Heart right ventricle (tissue), 16 donors: ENCODE data around the gene BTAF1. TPM values are rescaled to one million over a fixed set of nuclear protein-coding genes. Genes with fewer than 3 reads are reported as not detected.

ENCODE experiments used
- ATAC-seq, 8 donors: fragments of 200-7000 bp; cut with Tn5 transposase; one replicate each; pipeline ENCODE4 v1.9.1; 2020; ENCODE audit warnings: mild to moderate bottlenecking in 8 of 8, moderate library complexity in 8 of 8, moderate number of reproducible peaks in 1 of 8
- DNase-seq, 2 donors: peaks; one replicate each; pipeline ENCODE4 v3.0.0-alpha.2; 2020
- H3K27ac ChIP-seq, 10 donors: fragments of 200-600 bp; sonication (generic) in 2 of 10; one replicate each; pipeline versions ENCODE4 v1.5.0 to v1.8.0; 2020 to 2022; ENCODE audit warnings: mild to moderate bottlenecking in 3 of 10
- H3K27me3 ChIP-seq, 7 donors: fragments of 200-600 bp; one replicate each; pipeline ENCODE4 v1.8.0; 2021 to 2022; ENCODE audit warnings: mild to moderate bottlenecking in 2 of 7
- H3K36me3 ChIP-seq, 9 donors: fragments of 200-600 bp; sonication (generic) in 1 of 9; one replicate each; pipeline versions ENCODE4 v1.5.0 to v1.8.0; 2020 to 2022; ENCODE audit warnings: mild to moderate bottlenecking in 2 of 9
- H3K4me1 ChIP-seq, 9 donors: fragments of 200-600 bp; sonication (generic) in 1 of 9; one replicate each; pipeline versions ENCODE4 v1.5.0 to v1.8.0; 2020 to 2022; ENCODE audit warnings: mild to moderate bottlenecking in 4 of 9
- H3K4me3 ChIP-seq, 10 donors: fragments of 200-600 bp; sonication (generic) in 2 of 10; one replicate each; pipeline versions ENCODE4 v1.5.0 to v1.8.0; 2020 to 2022; ENCODE audit warnings: mild to moderate bottlenecking in 7 of 10, moderate library complexity in 2 of 10
- H3K9me3 ChIP-seq, 11 donors: fragments of 200-600 bp in 10 of 11; sonication (generic) in 2 of 11; one replicate each; pipeline versions ENCODE4 v1.5.0 to v1.8.0; 2013 to 2022; ENCODE audit warnings: mild to moderate bottlenecking in 2 of 11, control low read depth in 1 of 11, moderate library complexity in 1 of 11
- WGBS, 2 donors: extraction: QIAGEN DNeasy Blood & Tissue Kit; methylation state at CpG; one replicate each; pipeline ENCODE4 v1.1.7; 2013; ENCODE audit warnings: inconsistent platforms in 1 of 2; 5-methylcytosine and 5-hydroxymethylcytosine counted together
- intact Hi-C, 10 donors: fragments of 100-400 bp; cut with DNase I; formaldehyde crosslinking; loops; one replicate each; pipeline versions ENCODE4 v1.11.1 to v1.14.2; 2022
- polyA plus RNA-seq, 2 donors: library from polyadenylated mRNA; stranded (reverse); fragments of 200-250 nt; gene quantifications; one replicate each; pipeline ENCODE4 v1.2.3, GENCODE V29; 2013
- total RNA-seq, 10 donors: library from RNA; stranded (reverse); fragmentation: NEBNext Ultra II Directional in 3 of 10; extraction: Animal tissue kit (Norgen Biotek cat#: 25700) in 3 of 10; gene quantifications; one replicate each; pipeline versions ENCODE4 v1.2.1 to v1.2.4, GENCODE V29; 2021 to 2023
- TF ChIP-seq, protein P1 (sequence below), 9 donors: fragments of 200-600 bp; sonication (generic) in 2 of 9; IDR thresholded peaks; one replicate each; pipeline versions ENCODE4 v1.5.0 to v1.8.0; 2021 to 2022; ENCODE audit warnings: antibody characterized with exemption in 9 of 9, mild to moderate bottlenecking in 5 of 9, moderate library complexity in 1 of 9
- donor health status: Arrhythmogenic right ventricular cardiomyopathy.
- donor health status: ischemic (EF 13 %, LVEDD 7.1; RV severe dilation, severe dysfunction).
- donor health status: healthy with polysubstance abuse.
- donor health status: DM: no; HTN: yes; CAD: no.
- donor health status: DM: no; HTN: no; CAD: no.
- donor health status: ischemic (EF 25% LVEDD 6.9; RV normal size, moderate dysfunction).
- donor health status: ischemic (EF 25% LVEDD 5.7; RV mildly dilated, moderate dysfunction).
- donor health status: healthy.
- donor health status: DM: yes; HTN: yes; CAD: no.
- donor health status: Ischemic cardiomyopathy.
- donor health status: ischemic (EF 35%, LVEDD 5.7; RV mildly dilated, moderate dysfunction).
- donor health status: nonischemic (EF 11% LVEDD 7.7; RV severe dilation, severe dysfunction).
- donor health status: DM: yes; HTN: yes; CAD: no.
- donor health status: PGD.
- donor health status: ischemic (EF 29% LVEDD 5.4; RV normal size, mild dysfunction).
- donor health status: nonischemic (EF 23%, LVEDD 6.1; RV moderate dilation, normal function).

BTAF1 gene
- total and polyA plus RNA-seq, 12 donors: 4.3 to 14.7 (median 12.2) TPM

GRCh38 chr10:91983416-91983815 lies 59.8 kb downstream of the BTAF1 start:
- Histone ChIP-seq H3K27me3 (no peaks in the 10 kb centered on the region), H3K4me3 (no peak overlapping the region), H3K4me1 (peaks cover 0 to 10% (median 0%) of the 10 kb centered on the region in 9 donors), H3K9me3 (no peaks in the 10 kb centered on the region), H3K27ac (peak overlapping the region in 3 of 10 donors; percentile 0 to 27 (median 11)), H3K36me3 (peaks cover 0 to 85% (median 20%) of the 10 kb centered on the region in 9 donors)
- ATAC-seq (peak; percentile 61 to 98 (median 88)), DNase-seq (peak in 1 of 2 donors; percentile 44)
- intact Hi-C loops: loop anchor here in 1 of 10 donors (1.0 kb wide), 1 partner anchor 14 kb away; no protein-coding TSS in a partner anchor
- TF ChIP-seq, protein P1, sequence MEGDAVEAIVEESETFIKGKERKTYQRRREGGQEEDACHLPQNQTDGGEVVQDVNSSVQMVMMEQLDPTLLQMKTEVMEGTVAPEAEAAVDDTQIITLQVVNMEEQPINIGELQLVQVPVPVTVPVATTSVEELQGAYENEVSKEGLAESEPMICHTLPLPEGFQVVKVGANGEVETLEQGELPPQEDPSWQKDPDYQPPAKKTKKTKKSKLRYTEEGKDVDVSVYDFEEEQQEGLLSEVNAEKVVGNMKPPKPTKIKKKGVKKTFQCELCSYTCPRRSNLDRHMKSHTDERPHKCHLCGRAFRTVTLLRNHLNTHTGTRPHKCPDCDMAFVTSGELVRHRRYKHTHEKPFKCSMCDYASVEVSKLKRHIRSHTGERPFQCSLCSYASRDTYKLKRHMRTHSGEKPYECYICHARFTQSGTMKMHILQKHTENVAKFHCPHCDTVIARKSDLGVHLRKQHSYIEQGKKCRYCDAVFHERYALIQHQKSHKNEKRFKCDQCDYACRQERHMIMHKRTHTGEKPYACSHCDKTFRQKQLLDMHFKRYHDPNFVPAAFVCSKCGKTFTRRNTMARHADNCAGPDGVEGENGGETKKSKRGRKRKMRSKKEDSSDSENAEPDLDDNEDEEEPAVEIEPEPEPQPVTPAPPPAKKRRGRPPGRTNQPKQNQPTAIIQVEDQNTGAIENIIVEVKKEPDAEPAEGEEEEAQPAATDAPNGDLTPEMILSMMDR (IDR thresholded peaks at IDR 0.05): no peak

DNA sequence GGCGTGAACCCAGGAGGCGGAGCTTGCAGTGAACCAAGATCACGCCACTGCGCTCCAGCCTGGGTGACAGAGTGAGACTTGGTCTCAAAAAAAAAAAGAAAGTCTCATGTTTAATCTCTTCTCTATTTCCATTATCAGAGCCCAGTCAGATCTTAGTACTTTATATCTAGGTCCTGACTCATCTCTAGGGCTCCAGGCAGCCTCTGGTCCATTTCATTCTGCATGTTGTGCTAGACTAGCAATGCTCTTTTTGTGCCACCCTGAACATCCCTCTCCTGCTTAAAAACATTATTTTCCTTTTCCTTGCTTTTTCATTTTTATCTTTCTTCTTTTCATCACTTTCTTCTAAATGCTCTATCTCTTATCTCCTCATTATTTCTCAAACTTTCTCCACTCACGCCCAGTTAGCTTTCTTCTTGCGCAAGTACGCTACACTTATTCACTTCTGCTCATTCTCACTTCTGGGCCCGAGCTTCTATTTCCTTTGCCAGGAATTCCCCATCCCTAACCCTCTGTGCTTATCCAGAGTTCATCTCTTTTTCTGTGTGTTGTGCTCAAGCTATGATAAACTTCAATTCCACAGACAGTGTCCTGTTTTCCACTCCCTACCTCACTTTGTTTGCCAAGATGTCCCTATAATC lies 63.9 kb downstream of the BTAF1 start:
- TF ChIP-seq, protein P1 (IDR thresholded peaks at IDR 0.05): no peak
- WGBS, 2 donors: 92% methylated on average over 8 of the region's 8 CpGs
- Histone ChIP-seq H3K4me3 (no peak overlapping the region), H3K36me3 (peaks cover 0 to 94% (median 17%) of the 10 kb centered on the region in 9 donors), H3K27ac (no peak overlapping the region), H3K4me1 (peaks cover 0 to 10% (median 0%) of the 10 kb centered on the region in 9 donors), H3K9me3 (no peaks in the 10 kb centered on the region), H3K27me3 (no peaks in the 10 kb centered on the region)
- no peak for DNase-seq
- no peak for ATAC-seq
- intact Hi-C loops: no loop called here

- WGBS, 2 donors: 93 to 96% methylated on average over 1 of the region's 1 CpG
- H3K9me3 ChIP-seq: no peaks in the 10 kb centered on the region
- H3K27ac ChIP-seq: no peak overlapping the region
- ATAC-seq: no peak
- H3K27me3 ChIP-seq: no peaks in the 10 kb centered on the region
- no peak for DNase-seq
- TF ChIP-seq, protein P1 (IDR thresholded peaks at IDR 0.05): no peak
- intact Hi-C loops: no loop called here
- H3K4me1 ChIP-seq: no peaks in the 10 kb centered on the region
- no peak overlapping the region for H3K4me3 ChIP-seq
- H3K36me3 ChIP-seq: peaks cover 0 to 95% (median 16%) of the 10 kb centered on the region in 9 donors
Measured at GRCh38 chr10:91992031-91992430, 68.5 kb downstream of the BTAF1 start.

- Histone ChIP-seq H3K27me3 (no peaks in the 10 kb centered on the region), H3K36me3 (peaks cover 0 to 100% (median 22%) of the 10 kb centered on the region in 9 donors), H3K4me3 (no peak overlapping the region), H3K9me3 (peaks cover 0 to under 1% (median 0%) of the 10 kb centered on the region in 11 donors), H3K27ac (no peak overlapping the region), H3K4me1 (no peaks in the 10 kb centered on the region)
- intact Hi-C loops: no loop called here
- no peak for DNase-seq
- 32 to 52% methylated on average over 2 of the region's 2 CpGs for WGBS, 2 donors
- ATAC-seq: no peak
- TF ChIP-seq, protein P1 (IDR thresholded peaks at IDR 0.05): no peak
Measured at GRCh38 chr10:91996266-91996665, 72.7 kb downstream of the BTAF1 start.
